GM12891 (cell line): Measurements from ENCODE around the gene CENPS.

ENCODE experiments used
- POLR2A ChIP-seq: IDR thresholded peaks from 2 replicates; pipeline ENCODE4 v1.6.1; 2011; ENCODE audit warnings: low read depth, low read length, control low read depth
- POLR2AphosphoS5 ChIP-seq: IDR thresholded peaks from 2 replicates; pipeline ENCODE4 v1.6.1; 2011; ENCODE audit warnings: low read depth, low read length, control low read depth
- TAF1 ChIP-seq: IDR thresholded peaks from 2 replicates; pipeline ENCODE4 v1.6.1; 2011; ENCODE audit warnings: low read depth, low read length, control low read depth

DNA sequence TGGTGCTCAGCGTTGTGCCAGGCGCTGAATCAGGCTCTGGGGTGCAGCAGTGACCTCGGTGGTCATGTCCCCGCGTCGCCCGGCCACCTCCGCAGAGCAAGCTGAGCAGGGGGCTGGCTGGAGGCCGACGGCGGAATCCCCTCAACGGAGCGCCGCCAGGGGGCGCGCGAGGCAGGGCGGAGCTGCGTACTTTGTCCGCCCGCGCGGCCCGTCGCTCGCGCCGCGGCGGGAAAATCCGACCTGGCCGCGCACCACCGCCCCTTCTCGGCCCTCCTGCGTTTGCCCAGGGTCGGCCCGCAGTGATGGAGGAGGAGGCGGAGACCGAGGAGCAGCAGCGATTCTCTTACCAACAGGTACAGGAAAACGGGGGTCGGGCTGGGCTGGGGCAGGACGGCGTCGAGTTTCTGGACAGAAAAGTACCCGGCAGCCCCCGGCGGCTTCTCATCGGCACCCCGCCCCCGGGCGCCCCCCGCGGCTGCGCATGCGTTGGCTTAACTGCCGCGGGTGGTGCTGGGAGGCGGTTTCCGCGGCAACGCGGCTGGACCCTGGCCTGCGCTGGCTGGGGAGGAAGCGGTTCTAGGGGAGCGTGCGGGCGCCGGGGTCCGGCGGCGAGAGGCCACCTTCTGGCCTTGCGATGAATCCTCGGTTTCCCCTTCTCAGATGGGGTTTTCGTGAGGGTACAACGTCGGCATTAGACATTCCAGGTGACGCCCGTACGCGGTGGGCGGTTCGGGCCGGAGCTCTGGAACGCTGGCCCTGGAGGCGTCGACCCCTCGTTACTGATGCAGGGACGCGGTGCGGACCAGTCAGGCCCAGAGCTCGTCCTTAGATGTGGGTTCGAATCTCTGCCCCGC is at the start of gene CENPS:
- TF ChIP-seq POLR2A = no peak; the same call in none of the 2 replicates
- no peak for TF ChIP-seq POLR2AphosphoS5
- TF ChIP-seq TAF1 = 0 out of 2 replicates have a peak, but pooled peaks have one; percentile 25
